Esophagus muscularis mucosa (tissue), 4 donors: Measurements from ENCODE around the gene TMEM128.

Source experiments
- CTCF ChIP-seq, 3 experiments: fragments of 200-600 bp in 2 of 3; fragments of 450-650 bp in 1 of 3; sonication (generic) in 2 of 3; IDR thresholded peaks; one replicate each; pipeline ENCODE4 v1.5.1; 2017 to 2019; ENCODE audit warnings: antibody characterized with exemption in 3 of 3, mild to moderate bottlenecking in 2 of 3, moderate library complexity in 1 of 3
- EP300 ChIP-seq: sonication (generic); formaldehyde crosslinking; IDR thresholded peaks from one replicate; pipeline ENCODE4 v1.6.1; 2017; ENCODE audit warnings: antibody characterized with exemption
- POLR2AphosphoS5 ChIP-seq, 2 donors: sonication (generic); formaldehyde crosslinking; IDR thresholded peaks; one replicate each; pipeline ENCODE4 v1.6.1; 2017; ENCODE audit warnings: antibody characterized with exemption in 2 of 2

DNA sequence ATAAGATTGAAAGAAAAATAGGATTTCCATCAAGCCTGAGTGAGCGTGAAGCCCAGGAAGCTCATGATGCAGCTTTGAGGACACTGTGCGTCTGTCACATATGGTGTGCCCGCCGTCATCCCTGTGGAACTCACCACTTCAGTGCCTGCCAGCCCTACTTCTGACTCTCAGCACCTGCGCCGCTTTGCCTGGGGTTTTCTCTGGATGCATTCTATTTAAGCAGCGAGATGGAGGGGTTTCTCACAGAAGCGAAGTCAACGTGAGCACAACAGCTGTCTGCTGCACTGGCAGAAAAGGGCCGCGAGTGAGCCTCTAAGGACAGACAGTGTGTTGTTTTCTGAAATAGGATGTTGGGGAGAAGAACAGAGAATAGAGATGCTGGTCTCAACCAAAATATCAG is 6.2 kb upstream of the TMEM128 start:
- TF ChIP-seq CTCF (IDR thresholded peaks at IDR 0.05), result no peak
- no peak for TF ChIP-seq POLR2AphosphoS5 (IDR thresholded peaks at IDR 0.05)
- TF ChIP-seq EP300, result no peak
